HepG2 (cell line): ENCODE data around the gene TMEM200B. TPM values are rescaled to one million over a fixed set of nuclear protein-coding genes. Genes with fewer than 3 reads are reported as not detected.

ENCODE experiments used
- ATAC-seq: fragments of 200-7000 bp; cut with Tn5 transposase; 3 replicates; pipeline ENCODE4 v1.9.1; 2020; ENCODE audit warnings: mild to moderate bottlenecking, moderate library complexity
- BruUV-seq: library from RNA; stranded (reverse); fragments of 400-500 nt; replicated peaks from 2 replicates; lab custom pipeline; 2021; lab: Mats Ljungman, UMichigan
- CTCF ChIA-PET: fragments of 300-600 bp; formaldehyde crosslinking; extraction: SDS; loops from one replicate; lab custom pipeline; 2021; ENCODE audit warnings: low total read pairs, inconsistent platforms, low intra/inter-chr PET ratio; lab: Yijun Ruan, JAX
- POLR2A ChIA-PET: fragments of 350-600 bp; sonication (Branson Sonifier 250); formaldehyde crosslinking; loops from one replicate; lab custom pipeline; 2020; ENCODE audit warnings: antibody characterized with exemption, inconsistent platforms; lab: Yijun Ruan, JAX
- DNase-seq: peaks from one replicate; pipeline ENCODE4 v3.0.0-alpha.2; 2015; ENCODE audit warnings: low spot score
- FAIRE-seq: peaks from 3 replicates; lab custom pipeline; 2011; peaks lifted over from hg19 to GRCh38; lab: Jason Lieb, UNC
- H2AFZ ChIP-seq: one replicate; pipeline ENCODE4 v1.6.1; 2011; ENCODE audit warnings: low read length, inconsistent platforms
- H3K27ac ChIP-seq: fragments of 300-600 bp; 3 replicates; pipeline ENCODE4 v1.8.0; 2011; ENCODE audit warnings: mixed run types, mild to moderate bottlenecking, mixed read lengths, low read length, inconsistent platforms; ENCODE audit not compliant: insufficient read depth; ENCODE audit errors: extremely low read length
- H3K27me3 ChIP-seq, 2 experiments: fragments of 200-600 bp in 1 of 2; 2 replicates in 1 of 2; 3 replicates in 1 of 2; pipeline versions ENCODE4 v1.6.0 to v1.8.0; 2011; ENCODE audit warnings: low read length in 2 of 2, mild to moderate bottlenecking in 2 of 2, moderate library complexity in 2 of 2, inconsistent platforms in 1 of 2; ENCODE audit not compliant: insufficient read depth in 2 of 2, control insufficient read depth in 1 of 2
- H3K36me3 ChIP-seq, 2 experiments: fragments of 200-600 bp in 1 of 2; replicated peaks in 1 of 2; 2 replicates in 1 of 2; 3 replicates in 1 of 2; pipeline versions ENCODE4 v1.5.1 to v1.8.0; 2011; ENCODE audit warnings: low read length in 2 of 2, inconsistent platforms in 1 of 2; ENCODE audit not compliant: insufficient read depth in 2 of 2, control insufficient read depth in 1 of 2
- H3K4me1 ChIP-seq: 2 replicates; pipeline ENCODE4 v1.5.1; 2012; ENCODE audit warnings: low read length, inconsistent platforms; ENCODE audit not compliant: insufficient read depth
- H3K4me2 ChIP-seq: 2 replicates; pipeline ENCODE4 v1.6.0; 2011; ENCODE audit warnings: low read depth, low read length, inconsistent platforms
- H3K4me3 ChIP-seq, 3 experiments: fragments of 200-600 bp in 1 of 3; sonication (generic), shearing (Covaris generic) in 1 of 3; replicated peaks in 1 of 3; 2 replicates each; pipeline ENCODE4 v1.5.1; 2011 to 2016; ENCODE audit warnings: low read length in 3 of 3, inconsistent platforms in 2 of 3, low read depth in 2 of 3, mild to moderate bottlenecking in 2 of 3, control low read depth in 1 of 3, mixed read lengths in 1 of 3; ENCODE audit not compliant: insufficient read depth in 1 of 3
- H3K79me2 ChIP-seq: one replicate; pipeline ENCODE4 v1.6.1; 2011; ENCODE audit warnings: low read length, inconsistent platforms; ENCODE audit not compliant: insufficient read depth
- H3K9ac ChIP-seq: 2 replicates; pipeline ENCODE4 v1.6.0; 2011; ENCODE audit warnings: mild to moderate bottlenecking, low read depth, low read length, inconsistent platforms; ENCODE audit not compliant: insufficient read depth
- H3K9me3 ChIP-seq: 2 replicates; pipeline ENCODE4 v1.5.1; 2012; ENCODE audit warnings: mild to moderate bottlenecking, low read length
- H4K20me1 ChIP-seq: 2 replicates; pipeline ENCODE4 v1.6.0; 2011; ENCODE audit warnings: inconsistent platforms, mild to moderate bottlenecking, low read length, moderate library complexity; ENCODE audit not compliant: insufficient read depth
- ASH2L ChIP-seq: fragments of 300-600, 200-600 bp; sonication (generic); IDR thresholded peaks from 2 replicates; pipeline ENCODE4 v1.7.0; 2017; ENCODE audit warnings: low read depth, mild to moderate bottlenecking, moderate library complexity, mixed read lengths, low read length; ENCODE audit not compliant: insufficient read length
- FOXM1 ChIP-seq: sonication (generic); formaldehyde crosslinking; IDR thresholded peaks from 2 replicates; pipeline ENCODE4 v1.5.0; 2020; ENCODE audit warnings: missing genetic modification reagents
- NR2F2 ChIP-seq: IDR thresholded peaks from 2 replicates; pipeline ENCODE4 v1.6.1; 2012; ENCODE audit warnings: low read depth, inconsistent platforms, borderline replicate concordance
- PAXIP1 ChIP-seq: sonication (generic); formaldehyde crosslinking; conservative IDR thresholded peaks from 2 replicates; pipeline ENCODE4 v1.4.0; 2020; ENCODE audit warnings: mild to moderate bottlenecking, missing genetic modification reagents, moderate library complexity
- POLR2G ChIP-seq: fragments of 200-400 bp; formaldehyde crosslinking; IDR thresholded peaks from 2 replicates; pipeline ENCODE4 v1.6.1; 2018; ENCODE audit warnings: mild to moderate bottlenecking, low read depth, low read length, moderate library complexity
- ZBTB7B ChIP-seq: sonication (generic); formaldehyde crosslinking; IDR thresholded peaks from 2 replicates; pipeline ENCODE4 v1.4.0; 2020; ENCODE audit warnings: missing genetic modification reagents
- ZFAT ChIP-seq: sonication (generic); formaldehyde crosslinking; conservative IDR thresholded peaks from 2 replicates; pipeline ENCODE4 v1.8.1; 2023; ENCODE audit warnings: missing genetic modification reagents, inconsistent platforms
- WGBS: methylation state at CpG from one replicate; pipeline ENCODE4 v1.1.6; 2017; ENCODE audit warnings: low lambda C conversion rate; 5-methylcytosine and 5-hydroxymethylcytosine counted together
- in situ Hi-C: cut with HindIII; loops from 2 replicates; pipeline ENCODE4 v1.10.0; 2017; ENCODE audit warnings: low pct_unique_long_range_greater_than_20kb; ENCODE audit not compliant: extremely low pct_ligation_motif_present
- intact Hi-C: fragments of 100-400 bp; cut with micrococcal nuclease; formaldehyde crosslinking; loops from one replicate; pipeline ENCODE4 v1.10.0; 2022; ENCODE audit not compliant: unreplicated experiment
- polyA plus RNA-seq, 8 experiments: library from polyadenylated mRNA; depleted of rRNA in 3 of 8; stranded (reverse) in 7 of 8; unstranded in 1 of 8; fragments of >200 nt; fragmentation: Illumina TruSeq in 4 of 8; extraction: Trizol in 4 of 8; gene quantifications; 2 replicates each; pipeline versions ENCODE4 v1.2.1 to v1.2.3, GENCODE V29; 2011 to 2016; ENCODE audit warnings: low read depth in 4 of 8, missing spikeins in 1 of 8, mixed read lengths in 1 of 8; ENCODE audit not compliant: insufficient read depth in 1 of 8
- total RNA-seq, 5 experiments: library from RNA; depleted of rRNA; stranded (reverse); fragments of >200 nt; fragmentation: Illumina TruSeq; extraction: Trizol; gene quantifications; 2 replicates each; pipeline ENCODE4 v1.2.3, GENCODE V29; 2016; ENCODE audit warnings: low read depth in 1 of 5

The TMEM200B gene
- total and polyA plus RNA-seq, 2 of the 13 experiments (the other 11 are each of a cell fraction or from before 2014, with no cell fraction given): 1.1 to 1.4 TPM

DNA sequence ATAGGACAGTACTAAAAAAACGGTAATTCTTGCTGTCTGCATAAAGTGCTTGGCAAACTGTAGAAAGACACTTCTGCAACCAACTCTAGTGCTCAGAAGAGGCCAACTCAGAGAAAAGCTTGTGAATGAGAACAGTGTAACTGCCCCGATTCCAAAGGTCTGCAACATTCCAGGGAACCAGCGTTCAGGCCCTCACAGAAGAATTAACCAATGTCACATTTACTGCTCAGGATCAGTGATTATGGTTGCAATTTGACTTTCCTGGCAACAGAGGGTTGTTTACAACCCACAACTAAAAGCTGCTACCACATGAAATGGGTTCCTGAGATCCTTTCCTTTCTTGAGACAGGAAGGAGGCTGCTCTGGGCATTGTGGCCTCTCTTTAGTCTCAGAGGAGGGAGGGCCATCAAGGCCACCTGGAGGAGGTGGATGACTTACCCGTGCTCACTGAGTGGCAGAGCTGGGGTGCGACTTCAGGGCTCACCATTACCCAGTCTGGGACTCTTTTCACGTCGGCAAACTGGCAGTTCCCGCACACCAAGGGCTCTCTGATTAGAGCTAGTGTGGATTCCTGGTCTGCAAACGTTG, 42.7 kb upstream of the TMEM200B start (continued):
- TF ChIP-seq ASH2L (peak; percentile 30), ZFAT (no peak), POLR2G (0 out of 2 replicates have a peak, but pooled peaks have one; percentile 20), ZBTB7B (CRISPR knock-in tag) (no peak), PAXIP1 (CRISPR knock-in tag) (0 out of 2 replicates have a peak, but pooled peaks have one; percentile 17)

DNA sequence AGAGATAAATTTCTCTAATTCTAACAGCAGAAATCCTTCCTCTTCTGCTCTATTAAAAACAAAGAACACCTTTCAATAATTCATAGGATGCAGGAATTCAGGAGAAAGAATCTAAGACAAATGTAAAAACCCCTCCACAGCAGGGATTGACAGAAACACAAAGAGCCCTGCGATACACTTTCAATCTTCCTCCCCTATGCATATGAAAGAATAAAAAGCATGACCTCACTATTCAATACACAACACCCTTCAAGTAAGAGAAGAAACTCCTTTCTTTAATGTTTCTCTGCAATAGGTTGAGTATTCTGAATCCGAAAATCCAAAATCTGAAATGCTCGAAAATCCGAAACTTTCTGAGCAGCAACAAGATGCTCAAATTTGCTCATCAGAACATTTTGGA, 40.9 kb upstream of the TMEM200B start:
- DNase-seq: no peak
- no peaks in the 10 kb centered on the region for H3K9me3 ChIP-seq
- H3K36me3 ChIP-seq: peaks cover 17 to 75% of the 10 kb centered on the region in 2 experiments
- ChIA-PET POLR2A (interaction anchor here (3.0 kb wide), 1 partner anchor 16 kb away, joined by 11 read pairs; the partner anchor contains the start of gene SRSF4), CTCF (no interaction called here)
- no peaks in the 10 kb centered on the region for H3K27me3 ChIP-seq
- in situ Hi-C loops (no loop called here), intact Hi-C loops (no loop called here)
- H3K9ac ChIP-seq: no peak overlapping the region
- H3K4me3 ChIP-seq: no peak overlapping the region
- no TSS peak for BruUV-seq
- WGBS: over 99% methylated on average over 4 of the region's 4 CpGs
- no peak for ATAC-seq
- H3K4me2 ChIP-seq: no peak overlapping the region
- peaks cover 80% of the 10 kb centered on the region for H3K79me2 ChIP-seq
- peaks cover 43% of the 10 kb centered on the region for H3K4me1 ChIP-seq
- no peak for FAIRE-seq
- no peak for TF ChIP-seq NR2F2
- no peak for TF ChIP-seq FOXM1 (CRISPR knock-in tag)
- peaks cover 33% of the 10 kb centered on the region for H4K20me1 ChIP-seq
- no peak overlapping the region for H2AFZ ChIP-seq
- no peak overlapping the region for H3K27ac ChIP-seq
